Common myeloid progenitor, CD34-positive (primary cell): ENCODE measurements around the gene SPOCK2.

ENCODE experiments used
- CTCF ChIA-PET: fragments of 350-600 bp; sonication (Branson Sonifier 250); formaldehyde crosslinking; loops from one replicate; lab custom pipeline; 2021; ENCODE audit warnings: antibody characterized with exemption; lab: Charles Lee
- POLR2A ChIA-PET: fragments of 350-600 bp; sonication (Branson Sonifier 250); formaldehyde crosslinking; loops from one replicate; lab custom pipeline; 2021; ENCODE audit warnings: antibody characterized with exemption; lab: Charles Lee
- DNase-seq, 3 donors: peaks; one replicate each; pipeline versions ENCODE4 v3.0.0 to v3.0.0-alpha.2; 2013
- H3K27ac ChIP-seq, 2 experiments: 1 replicate in 1 of 2; 2 replicates in 1 of 2; pipeline ENCODE4 v1.7.0; 2013; ENCODE audit warnings: inconsistent platforms in 2 of 2, low read length in 2 of 2, mild to moderate bottlenecking in 2 of 2, low read depth in 1 of 2, moderate library complexity in 1 of 2; ENCODE audit not compliant: severe bottlenecking in 2 of 2, insufficient read depth in 1 of 2, poor library complexity in 1 of 2
- H3K27me3 ChIP-seq, 5 experiments: replicated peaks in 2 of 5; 1 replicate in 3 of 5; 2 replicates in 2 of 5; pipeline versions ENCODE4 v1.6.1 to v1.7.0; 2013; ENCODE audit warnings: low read length in 4 of 5, mild to moderate bottlenecking in 2 of 5, moderate library complexity in 2 of 5, inconsistent platforms in 1 of 5; ENCODE audit not compliant: insufficient read depth in 5 of 5, control insufficient read depth in 4 of 5
- H3K36me3 ChIP-seq, 4 experiments: 1 replicate in 2 of 4; 2 replicates in 2 of 4; pipeline versions ENCODE4 v1.6.1 to v1.7.0; 2013; ENCODE audit warnings: low read length in 3 of 4, control low read depth in 1 of 4, mild to moderate bottlenecking in 1 of 4; ENCODE audit not compliant: control insufficient read depth in 4 of 4, insufficient read depth in 4 of 4
- H3K4me1 ChIP-seq, 4 experiments: 1 replicate in 3 of 4; 2 replicates in 1 of 4; pipeline versions ENCODE4 v1.6.1 to v1.7.1; 2013; ENCODE audit warnings: low read length in 3 of 4, mild to moderate bottlenecking in 3 of 4, control low read depth in 1 of 4, inconsistent platforms in 1 of 4, moderate library complexity in 1 of 4; ENCODE audit not compliant: control insufficient read depth in 4 of 4, insufficient read depth in 4 of 4; ENCODE audit errors: control extremely low read depth in 1 of 4
- H3K4me3 ChIP-seq, 7 experiments: 1 replicate in 4 of 7; 2 replicates in 3 of 7; pipeline versions ENCODE4 v1.5.1 to v1.7.0; 2013; ENCODE audit warnings: mild to moderate bottlenecking in 7 of 7, low read length in 6 of 7, moderate library complexity in 6 of 7, inconsistent platforms in 2 of 7, low read depth in 2 of 7, control low read depth in 1 of 7; ENCODE audit not compliant: insufficient read depth in 4 of 7, control insufficient read depth in 1 of 7; ENCODE audit errors: extremely low read depth in 1 of 7
- H3K9me3 ChIP-seq, 5 experiments: 1 replicate in 4 of 5; 2 replicates in 1 of 5; pipeline versions ENCODE4 v1.6.1 to v1.7.1; 2013; ENCODE audit warnings: low read length in 4 of 5, mild to moderate bottlenecking in 2 of 5, inconsistent platforms in 1 of 5, low read depth in 1 of 5, moderate library complexity in 1 of 5; ENCODE audit not compliant: control insufficient read depth in 4 of 5, insufficient read depth in 2 of 5; ENCODE audit errors: control extremely low read depth in 1 of 5
- WGBS: methylation state at CpG from one replicate; pipeline ENCODE4 v1.1.5; 2013; ENCODE audit not compliant: insufficient coverage; 5-methylcytosine and 5-hydroxymethylcytosine counted together

Gene SPOCK2

GRCh38 chr10:72072046-72072445 lies 16.3 kb downstream of the SPOCK2 start:
- Histone ChIP-seq H3K27ac (no peak overlapping the region), H3K4me1 (peaks cover 0 to 55% (median 22%) of the 10 kb centered on the region in 4 experiments), H3K9me3 (no peaks in the 10 kb centered on the region), H3K4me3 (no peak overlapping the region), H3K27me3 (no peaks in the 10 kb centered on the region), H3K36me3 (peaks cover 0 to 2% (median 0%) of the 10 kb centered on the region in 4 experiments)
- WGBS: 94% methylated on average over 2 of the region's 5 CpGs
- ChIA-PET CTCF (interaction anchor here (0.8 to 1.3 kb wide), 3 partner anchors 9 to 56 kb away, joined by 3 read pairs; no protein-coding TSS in a partner anchor), POLR2A (no interaction called here)
- no peak for DNase-seq

GRCh38 chr10:72069751-72070526 lies 18.4 kb downstream of the SPOCK2 start:
- peak in 1 of 3 donors; percentile 64 for DNase-seq

GRCh38 chr10:72068901-72069446 lies 19.4 kb downstream of the SPOCK2 start:
- Histone ChIP-seq H3K36me3 (peaks cover 0 to 9% (median 2%) of the 10 kb centered on the region in 4 experiments), H3K27me3 (no peaks in the 10 kb centered on the region), H3K4me3 (no peak overlapping the region), H3K4me1 (peaks cover 0 to 35% (median 19%) of the 10 kb centered on the region in 4 experiments), H3K27ac (no peak overlapping the region), H3K9me3 (no peaks in the 10 kb centered on the region)
- 95% methylated on average over 11 of the region's 12 CpGs for WGBS
- ChIA-PET CTCF (interaction anchor here (0.7 to 2.6 kb wide), 5 partner anchors 8 to 233 kb away, joined by 3 to 12 read pairs (median 3); no protein-coding TSS in a partner anchor), POLR2A (no interaction called here)
- DNase-seq: no peak

More at GRCh38 chr10:72069751-72070526, 18.4 kb downstream of the SPOCK2 start:
- H3K27ac ChIP-seq: no peak overlapping the region
- peaks cover 0 to 44% (median 20%) of the 10 kb centered on the region in 4 experiments for H3K4me1 ChIP-seq
- no peaks in the 10 kb centered on the region for H3K9me3 ChIP-seq
- peak overlapping the region in 3 of 7 experiments; percentile 31 to 57 (median 34) for H3K4me3 ChIP-seq
- H3K27me3 ChIP-seq: no peaks in the 10 kb centered on the region
- 43% methylated on average over 5 of the region's 7 CpGs for WGBS
- peaks cover 0 to 9% (median 2%) of the 10 kb centered on the region in 4 experiments for H3K36me3 ChIP-seq
- ChIA-PET CTCF (interaction anchor here (0.6 to 2.6 kb wide), 8 partner anchors 9 to 232 kb away, joined by 3 to 12 read pairs (median 4); no protein-coding TSS in a partner anchor), POLR2A (interaction anchor here (0.6 kb wide), 1 partner anchor 152 kb away, joined by 3 read pairs; no protein-coding TSS in a partner anchor)

- CTCF ChIA-PET: interaction anchor here (1.1 to 2.5 kb wide), 4 partner anchors 11 to 20 kb away, joined by 3 to 8 read pairs (median 6); no protein-coding TSS in a partner anchor
- 95% methylated on average over 10 of the region's 11 CpGs for WGBS
- peaks cover 0 to 11% (median 2%) of the 10 kb centered on the region in 4 experiments for H3K36me3 ChIP-seq
- POLR2A ChIA-PET: no interaction called here
- no peak overlapping the region for H3K27ac ChIP-seq
- no peak overlapping the region for H3K4me3 ChIP-seq
- H3K4me1 ChIP-seq: peaks cover 0 to 28% (median 13%) of the 10 kb centered on the region in 4 experiments
- H3K9me3 ChIP-seq: no peaks in the 10 kb centered on the region
- H3K27me3 ChIP-seq: no peaks in the 10 kb centered on the region
- no peak for DNase-seq
These were observed 20.1 kb downstream of the SPOCK2 start for GRCh38 chr10:72068126-72068765.

GRCh38 chr10:72067463-72068125 lies 20.8 kb downstream of the SPOCK2 start:
- WGBS: 95% methylated on average over 8 of the region's 13 CpGs
- no peaks in the 10 kb centered on the region for H3K27me3 ChIP-seq
- H3K9me3 ChIP-seq: no peaks in the 10 kb centered on the region
- peaks cover 0 to 21% (median 12%) of the 10 kb centered on the region in 4 experiments for H3K4me1 ChIP-seq
- H3K4me3 ChIP-seq: no peak overlapping the region
- DNase-seq: no peak
- H3K27ac ChIP-seq: no peak overlapping the region
- peaks cover 0 to 14% (median 2%) of the 10 kb centered on the region in 4 experiments for H3K36me3 ChIP-seq
- POLR2A ChIA-PET: no interaction called here
- CTCF ChIA-PET: interaction anchor here (0.8 to 1.7 kb wide), 4 partner anchors 14 to 31 kb away, joined by 3 to 6 read pairs (median 4); no protein-coding TSS in a partner anchor
